ENCODE data around the gene ITPR2. TPM values are rescaled to one million over a fixed set of nuclear protein-coding genes. Genes with fewer than 3 reads are reported as not detected.

Gene ITPR2
- total and polyA plus RNA-seq, 2 of the 8 experiments (the other 6 are each of a cell fraction or from before 2014, with no cell fraction given), result 4.1 to 48.3 TPM

DNA sequence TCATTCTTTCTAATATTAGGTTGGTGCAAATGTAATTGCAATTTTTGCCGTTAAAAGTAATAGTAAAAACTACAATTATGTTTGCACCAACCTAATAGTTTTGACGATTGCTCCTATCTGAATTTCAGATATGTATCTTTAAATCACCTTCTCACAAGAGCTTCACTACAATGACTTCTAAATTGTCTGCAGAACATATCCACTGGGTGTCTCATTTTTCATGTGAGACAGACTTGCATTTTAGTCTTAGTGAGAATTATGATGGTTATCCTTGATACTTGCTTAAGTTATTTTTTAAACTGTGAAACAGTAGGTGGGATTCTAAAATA is 84.6 kb downstream of the ITPR2 start:
- H2BK5ac ChIP-seq (ENCODE audit: low read depth, low read length), result no peak overlapping the region
- FAIRE-seq, result no peak
- no peak overlapping the region for H3K14ac ChIP-seq (ENCODE audit: insufficient read length)
- H4K5ac ChIP-seq (ENCODE audit: insufficient read length, low read depth, low read length), result no peak overlapping the region
- H3K18ac ChIP-seq (ENCODE audit: extremely low read depth, low read length), result no peak overlapping the region
- TF ChIP-seq HDAC6 (IDR thresholded peaks at IDR 0.05; ENCODE audit: low read depth, low read length) (no peak), KDM4A (IDR thresholded peaks at IDR 0.05; ENCODE audit: low read depth, low read length, severe bottlenecking) (no peak), EGR1 (IDR thresholded peaks at IDR 0.05; ENCODE audit: borderline replicate concordance, low read depth, low read length) (no peak), CEBPB (IDR thresholded peaks at IDR 0.05; ENCODE audit: low read depth, low read length) (no peak), TAF1 (IDR thresholded peaks at IDR 0.05; ENCODE audit: low read depth, low read length) (no peak), CHD2 (IDR thresholded peaks at IDR 0.05; ENCODE audit: low read length) (no peak)
- H3K23me2 ChIP-seq (ENCODE audit: low read depth, low read length), result no peaks in the 10 kb centered on the region
- DNase-seq (ENCODE audit: low read depth in 1 of 2, low spot score in 2 of 2), result no peak
- no peak overlapping the region for H2BK15ac ChIP-seq (ENCODE audit: low read length)
- no peak overlapping the region for H2BK12ac ChIP-seq (ENCODE audit: low read depth, low read length)
- 93% methylated on average over 2 of the region's 2 CpGs; no CpG with 5 or more reads in 1 of the 2 experiments for WGBS, 2 experiments (ENCODE audit: extremely low coverage in 1 of 2, insufficient coverage in 1 of 2, insufficient read length in 1 of 2, insufficient replicate concordance in 2 of 2, low coverage in 1 of 2, low lambda C conversion rate in 2 of 2, missing lambda C conversion rate in 1 of 2)
- peaks cover 0 to 10% (median 3%) of the 10 kb centered on the region in 4 experiments; a peak in 4 of 7 replicates for H3K4me1 ChIP-seq (replicated peaks in 1 of 4; ENCODE audit: control insufficient read depth in 3 of 4, insufficient read depth in 4 of 4, low read length in 3 of 4)
- H3K36me3 ChIP-seq (ENCODE audit: control insufficient read depth in 2 of 4, insufficient read depth in 4 of 4, low read length in 3 of 4), result no peaks in the 10 kb centered on the region
- H2BK120ac ChIP-seq (replicated peaks; ENCODE audit: low read depth, low read length), result no peak overlapping the region
- no peak overlapping the region for H2AK5ac ChIP-seq (ENCODE audit: low read depth, low read length)
- H3K79me1 ChIP-seq (ENCODE audit: low read depth, low read length), result 0 out of 2 replicates have a peak, but pooled peaks cover 4% of the 10 kb centered on the region
- POLR2A ChIA-PET (ENCODE audit: partially characterized antibody), result no interaction called here
- no peak overlapping the region for H4K8ac ChIP-seq (ENCODE audit: extremely low read depth, insufficient read depth, low read length)
- H3K4ac ChIP-seq (replicated peaks; ENCODE audit: insufficient read length, low read depth, low read length), result no peak overlapping the region
- no peak overlapping the region for H2AFZ ChIP-seq (ENCODE audit: low read length)
- H3K4me3 ChIP-seq (ENCODE audit: extremely low read depth in 1 of 4, insufficient read depth in 2 of 4, low read depth in 3 of 4, low read length in 4 of 4), result no peak overlapping the region
- H3K79me2 ChIP-seq (ENCODE audit: control insufficient read depth in 1 of 2, insufficient read depth in 2 of 2, low read length in 2 of 2), result peaks cover 2 to 5% of the 10 kb centered on the region in 2 experiments; a peak in 2 of 4 replicates
- H4K20me1 ChIP-seq (replicated peaks in 1 of 2; ENCODE audit: control insufficient read depth in 1 of 2, insufficient read depth in 2 of 2, low read length in 2 of 2), result no peaks in the 10 kb centered on the region
- H4K91ac ChIP-seq (replicated peaks; ENCODE audit: insufficient read length, low read length), result no peak overlapping the region
- no peaks in the 10 kb centered on the region for H3K27me3 ChIP-seq (replicated peaks in 1 of 4; ENCODE audit: control insufficient read depth in 3 of 4, extremely low read depth in 1 of 4, insufficient read depth in 3 of 4, low read length in 3 of 4)
- H3K9me3 ChIP-seq (ENCODE audit: insufficient read depth in 2 of 2, low read depth in 1 of 2, low read length in 1 of 2), result no peaks in the 10 kb centered on the region
- no peak overlapping the region for H3K9ac ChIP-seq (replicated peaks in 1 of 4; ENCODE audit: extremely low read depth in 1 of 4, low read depth in 3 of 4, low read length in 3 of 4)
- H3K27ac ChIP-seq (ENCODE audit: low read depth, low read length), result no peak overlapping the region
- H2BK20ac ChIP-seq (ENCODE audit: low read length), result no peak overlapping the region
- H3K23ac ChIP-seq (ENCODE audit: insufficient read length), result no peak overlapping the region
- CTCF ChIA-PET (ENCODE audit: partially characterized antibody), result no interaction called here
- H3K56ac ChIP-seq (replicated peaks; ENCODE audit: insufficient read length, low read depth, low read length), result no peak overlapping the region
- H3K4me2 ChIP-seq (ENCODE audit: insufficient read depth in 1 of 2, low read depth in 2 of 2, low read length in 2 of 2), result no peak overlapping the region
